ENCODE measurements around the gene OCIAD2.
"Not testable (repeated sequence)": the region's sequence is repeated elsewhere in the genome, so short reads cannot be mapped to it uniquely, and the experiment has no call there.

The OCIAD2 gene

GRCh38 chr4:48851651-48852050, 54.9 kb downstream of the OCIAD2 start:
- DNase-seq, result no peak

- DNase-seq, result not testable (repeated sequence)
Measured at GRCh38 chr4:48848799-48849198, 57.8 kb downstream of the OCIAD2 start.

GRCh38 chr4:48844843-48845242, 61.7 kb downstream of the OCIAD2 start:
- DNase-seq, result peak; percentile 28

GRCh38 chr4:48841045-48841827, 65.3 kb downstream of the OCIAD2 start:
- DNase-seq, result no peak

- DNase-seq, result no peak
Measured at GRCh38 chr4:48836658-48837057, 69.9 kb downstream of the OCIAD2 start.

Data from NCI-H2171 (cell line).